NCI-H2196 (cell line): ENCODE data around the gene SYP.

Experiments used
- DNase-seq: peaks from one replicate; lab custom pipeline; 2025; ENCODE audit not compliant: unreplicated experiment; lab: John Stamatoyannopoulos, UW

SYP gene

DNA sequence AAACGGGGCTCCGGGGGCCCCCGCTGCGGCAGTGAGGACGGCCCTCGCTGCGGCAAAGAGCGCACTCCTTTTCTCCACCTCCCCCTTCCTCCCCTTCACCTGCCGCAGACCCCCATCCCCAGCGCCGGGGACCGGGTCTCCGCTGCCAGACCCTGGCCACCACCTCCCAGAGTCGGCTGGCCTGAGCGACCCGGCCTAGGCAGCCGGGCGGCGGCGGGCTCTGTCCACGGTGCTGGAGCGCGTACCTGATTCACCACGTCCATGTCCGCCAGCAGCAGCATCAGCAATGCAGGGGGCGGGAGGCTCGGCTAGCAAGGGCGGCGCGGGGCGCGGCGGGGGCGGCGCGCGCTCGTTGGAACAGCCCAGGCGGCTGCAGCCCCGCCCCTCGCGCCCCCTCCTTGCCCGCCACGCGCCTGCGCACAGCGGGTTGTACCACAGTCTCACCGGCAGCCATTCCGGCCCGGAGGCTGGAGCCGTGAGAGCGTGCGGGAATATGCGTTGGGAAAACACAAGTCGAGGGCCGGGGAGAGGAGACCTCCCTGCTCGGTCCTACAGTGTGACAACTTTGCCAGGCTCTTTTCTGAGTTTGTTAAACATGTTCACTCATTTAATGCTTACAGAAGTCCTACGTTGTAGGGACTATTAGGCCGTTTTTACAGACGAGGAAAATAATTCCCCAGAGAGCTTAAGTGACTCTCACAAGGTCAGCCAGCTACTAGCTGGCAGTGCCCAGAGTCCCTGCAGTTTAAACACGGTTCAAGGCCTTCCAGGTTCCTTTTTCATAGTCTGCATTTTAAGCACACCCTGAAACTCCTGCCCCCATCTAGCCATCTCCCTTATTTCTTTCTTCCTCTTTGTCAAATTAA, at the start of gene SYP:
Gene SYP (minus strand): TSS at position 288 of the 866 bp plus-strand sequence. CDS start 7 bp downstream, at position 281.
- DNase-seq = peak; percentile 73

DNA sequence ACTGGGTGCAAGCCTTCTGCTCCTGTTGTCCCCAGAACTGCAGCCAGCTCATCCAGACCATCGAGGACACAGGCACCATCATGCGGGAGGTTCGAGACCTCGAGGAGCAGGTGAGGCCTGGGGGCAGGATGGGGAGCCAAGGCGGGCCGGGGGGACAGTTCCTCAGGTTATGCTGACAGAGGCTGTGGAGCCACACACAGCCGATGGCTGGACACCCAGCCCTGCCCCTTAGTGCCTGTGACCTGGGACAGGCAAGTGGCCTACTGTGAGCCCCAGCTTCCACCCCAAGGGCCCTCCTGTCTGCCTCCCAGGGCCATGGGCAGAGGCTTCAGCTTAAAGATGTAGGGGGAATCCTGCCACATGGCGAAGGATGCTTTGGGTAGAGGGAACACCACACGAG, 49.6 kb upstream of the SYP start:
- DNase-seq = no peak

DNA sequence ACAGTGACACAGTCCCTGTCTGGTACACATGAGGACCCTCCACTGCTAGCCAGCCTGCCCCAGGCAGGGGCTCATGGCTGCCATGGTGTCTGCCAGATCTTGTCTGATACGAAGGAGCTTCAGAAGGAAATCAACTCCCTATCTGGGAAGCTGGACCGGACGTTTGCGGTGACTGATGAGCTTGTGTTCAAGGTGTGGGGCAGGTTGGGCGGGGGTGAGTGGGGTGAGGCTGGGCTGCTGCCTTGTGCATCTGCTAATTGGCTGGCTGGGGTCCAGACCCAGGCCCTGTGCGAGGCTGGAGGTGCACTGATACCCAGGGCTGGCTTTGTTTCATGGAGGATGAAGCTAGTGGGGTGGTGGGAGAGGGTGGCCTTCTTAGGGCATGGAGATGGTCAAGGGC, 49.1 kb upstream of the SYP start:
- DNase-seq = no peak

DNA sequence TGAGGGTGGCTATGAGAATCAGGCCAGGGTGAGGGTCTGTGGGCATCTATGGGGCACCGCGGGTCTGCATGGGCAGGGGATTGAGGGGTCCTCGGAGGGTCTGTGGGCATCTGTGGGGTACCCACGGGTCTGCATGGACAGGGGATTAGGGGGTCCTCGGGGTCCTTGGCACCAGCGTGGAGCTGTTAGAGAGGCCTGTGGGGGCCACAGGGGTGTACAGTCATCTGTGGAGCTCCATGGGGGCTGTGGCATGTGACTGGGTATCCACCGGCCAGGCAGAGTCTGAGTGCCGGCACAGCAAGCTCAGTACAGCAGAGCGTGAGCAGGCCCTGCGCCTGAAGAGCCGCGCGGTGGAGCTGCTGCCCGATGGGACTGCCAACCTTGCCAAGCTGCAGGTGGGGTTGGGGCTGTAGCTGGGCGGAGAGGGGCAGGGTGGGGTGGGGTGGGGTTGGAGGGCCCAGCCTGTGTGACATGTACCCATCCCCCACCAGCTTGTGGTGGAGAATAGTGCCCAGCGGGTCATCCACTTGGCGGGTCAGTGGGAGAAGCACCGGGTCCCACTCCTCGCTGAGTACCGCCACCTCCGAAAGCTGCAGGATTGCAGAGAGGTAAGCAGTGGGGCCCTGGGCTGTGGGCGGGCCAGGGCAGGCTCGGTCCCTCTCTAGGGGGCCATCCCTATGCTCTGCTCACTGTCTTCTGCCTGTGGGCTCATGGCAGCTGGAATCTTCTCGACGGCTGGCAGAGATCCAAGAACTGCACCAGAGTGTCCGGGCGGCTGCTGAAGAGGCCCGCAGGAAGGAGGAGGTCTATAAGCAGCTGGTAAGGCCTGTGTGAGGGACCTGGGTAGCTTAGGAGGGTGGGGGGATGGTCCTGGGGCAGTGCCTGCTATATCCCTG, 48.2 kb upstream of the SYP start:
- DNase-seq = no peak

DNA sequence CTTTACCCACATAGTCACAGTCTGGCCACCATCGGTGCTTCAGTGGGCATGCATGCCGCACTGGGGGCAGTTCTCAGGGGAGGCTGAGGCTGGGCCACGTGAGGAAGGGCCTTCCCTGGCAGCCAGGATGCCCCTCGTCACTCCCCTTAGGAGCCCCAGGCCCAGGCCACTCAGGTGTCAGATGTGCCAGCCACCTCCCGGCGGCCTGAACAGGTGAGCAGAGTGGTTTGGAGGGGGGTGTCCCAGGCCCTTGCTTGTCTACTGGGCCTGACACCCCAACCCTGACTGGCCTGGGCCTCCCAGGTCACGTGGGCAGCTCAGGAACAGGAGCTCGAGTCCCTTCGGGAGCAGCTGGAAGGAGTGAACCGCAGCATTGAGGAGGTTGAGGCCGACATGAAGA, 47.4 kb upstream of the SYP start:
- DNase-seq = no peak

DNA sequence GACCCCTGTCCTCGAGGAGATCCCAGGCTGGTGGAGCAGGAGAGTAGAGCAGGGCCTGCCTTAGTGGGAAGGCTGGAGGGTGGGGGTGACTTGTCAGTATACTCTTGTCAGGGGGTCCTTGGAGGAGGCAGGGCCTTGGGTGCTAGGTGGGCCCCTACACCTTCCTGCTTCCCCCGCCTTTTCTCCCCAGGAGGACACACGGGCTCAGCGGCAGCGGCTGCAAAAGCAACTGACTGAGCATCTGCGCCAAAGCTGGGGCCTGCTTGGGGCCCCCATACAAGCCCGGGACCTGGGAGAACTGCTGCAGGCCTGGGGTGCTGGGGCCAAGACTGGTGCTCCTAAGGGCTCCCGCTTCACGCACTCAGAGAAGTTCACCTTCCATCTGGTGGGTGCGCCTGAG, 46.5 kb upstream of the SYP start:
- DNase-seq = no peak

DNA sequence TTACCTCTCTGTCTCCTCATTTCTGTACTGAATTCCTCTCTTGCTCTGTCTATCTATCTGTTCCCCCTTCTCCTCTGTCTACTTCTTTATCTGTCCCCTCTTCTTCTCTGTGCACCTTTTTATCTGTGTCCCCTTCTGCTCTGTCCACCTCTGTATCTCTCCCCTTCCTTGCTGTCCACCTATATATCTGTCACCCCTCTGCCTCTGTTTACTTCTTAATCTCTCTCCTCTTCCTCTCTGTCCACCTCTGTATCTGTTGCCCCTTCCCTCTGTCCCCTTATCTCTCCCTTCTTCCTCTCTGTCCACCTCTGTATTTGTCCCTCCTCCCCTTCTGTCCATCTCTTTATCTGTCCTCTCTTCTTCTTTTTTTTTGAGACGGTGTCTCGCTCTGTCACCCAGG, 44.2 kb upstream of the SYP start:
- DNase-seq = no peak

DNA sequence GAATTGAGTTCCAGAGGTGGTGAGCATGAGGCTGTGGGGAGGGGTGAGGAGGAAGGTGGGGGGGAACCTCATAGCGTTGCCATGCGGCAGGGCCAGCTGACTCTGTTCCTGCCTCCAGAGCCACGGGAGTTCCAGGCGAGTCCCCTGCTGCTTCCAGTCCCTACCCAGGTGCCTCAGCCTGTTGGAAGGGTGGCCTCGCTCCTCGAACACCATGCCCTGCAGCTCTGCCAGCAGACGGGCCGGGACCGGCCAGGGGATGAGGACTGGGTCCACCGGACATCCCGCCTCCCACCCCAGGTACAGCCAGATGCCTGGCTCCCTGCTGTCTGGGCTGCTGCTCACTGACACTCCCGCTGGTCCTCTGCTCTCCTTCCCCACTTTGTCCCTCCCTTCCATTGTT, 43.2 kb upstream of the SYP start:
- DNase-seq = no peak

DNA sequence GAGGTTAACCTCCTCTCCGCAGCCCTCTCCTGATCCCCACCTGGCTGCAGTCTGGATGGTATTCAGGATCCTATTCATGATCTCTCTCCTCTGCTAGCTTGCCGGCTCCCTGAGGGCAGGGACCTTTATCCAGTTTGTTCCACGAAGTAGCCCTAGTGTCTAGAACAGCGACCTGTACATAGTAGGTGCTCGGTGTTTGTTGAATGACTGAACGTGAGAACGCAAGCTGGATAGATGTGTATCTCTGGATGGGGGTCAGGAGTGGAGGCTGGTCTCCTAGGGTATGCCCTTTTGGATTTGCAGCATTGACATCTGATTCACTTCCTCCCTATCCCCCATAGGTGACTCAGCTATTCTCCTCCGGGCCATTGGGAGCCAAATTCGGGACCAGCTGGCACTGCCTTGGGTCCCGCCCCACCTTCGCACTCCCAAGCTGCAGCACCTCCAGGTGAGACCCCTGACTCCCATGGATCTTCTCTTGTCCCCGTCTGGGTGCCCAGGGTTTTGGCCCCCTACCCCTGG, 42.6 kb upstream of the SYP start:
- no peak for DNase-seq

DNA sequence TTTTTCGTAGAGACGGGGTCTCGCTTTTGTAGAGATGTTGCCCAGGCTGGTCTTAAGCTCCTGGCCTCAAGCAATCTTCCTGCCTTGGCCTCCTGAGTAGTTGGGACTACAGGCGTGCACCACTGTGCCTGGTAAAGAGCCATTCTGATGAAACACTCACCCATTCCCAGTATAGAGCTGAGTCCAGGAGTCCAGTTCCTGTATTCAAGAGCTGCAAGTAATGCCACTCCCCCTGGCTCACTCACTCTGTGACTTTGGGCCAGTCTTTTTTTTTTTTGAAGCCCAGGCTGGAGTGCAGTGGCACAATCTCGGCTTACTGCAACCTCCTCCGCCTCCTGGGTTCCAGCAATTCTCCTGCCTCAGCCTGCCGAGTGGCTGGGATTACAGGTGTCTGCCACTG, 38.7 kb upstream of the SYP start:
- no peak for DNase-seq

DNA sequence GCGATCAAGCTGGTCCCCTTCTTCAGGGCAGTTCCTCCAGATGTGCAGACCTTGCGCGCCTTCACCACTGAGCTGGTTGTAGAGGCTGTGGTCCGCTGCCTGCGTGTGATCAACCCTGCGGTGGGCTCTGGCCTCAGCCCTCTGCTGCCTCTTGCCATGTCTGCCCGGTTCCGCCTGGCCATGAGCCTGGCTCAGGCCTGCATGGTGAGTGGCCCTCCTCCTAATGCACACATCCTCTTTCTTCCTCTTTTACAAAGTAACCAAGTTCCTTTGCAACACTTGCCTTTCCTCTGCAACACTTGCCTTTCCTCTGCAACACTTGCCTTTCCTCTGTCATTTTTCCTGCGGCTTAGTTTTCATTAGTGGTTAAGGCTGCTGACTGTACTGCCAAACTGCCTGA, 37.1 kb upstream of the SYP start:
- DNase-seq = no peak

DNA sequence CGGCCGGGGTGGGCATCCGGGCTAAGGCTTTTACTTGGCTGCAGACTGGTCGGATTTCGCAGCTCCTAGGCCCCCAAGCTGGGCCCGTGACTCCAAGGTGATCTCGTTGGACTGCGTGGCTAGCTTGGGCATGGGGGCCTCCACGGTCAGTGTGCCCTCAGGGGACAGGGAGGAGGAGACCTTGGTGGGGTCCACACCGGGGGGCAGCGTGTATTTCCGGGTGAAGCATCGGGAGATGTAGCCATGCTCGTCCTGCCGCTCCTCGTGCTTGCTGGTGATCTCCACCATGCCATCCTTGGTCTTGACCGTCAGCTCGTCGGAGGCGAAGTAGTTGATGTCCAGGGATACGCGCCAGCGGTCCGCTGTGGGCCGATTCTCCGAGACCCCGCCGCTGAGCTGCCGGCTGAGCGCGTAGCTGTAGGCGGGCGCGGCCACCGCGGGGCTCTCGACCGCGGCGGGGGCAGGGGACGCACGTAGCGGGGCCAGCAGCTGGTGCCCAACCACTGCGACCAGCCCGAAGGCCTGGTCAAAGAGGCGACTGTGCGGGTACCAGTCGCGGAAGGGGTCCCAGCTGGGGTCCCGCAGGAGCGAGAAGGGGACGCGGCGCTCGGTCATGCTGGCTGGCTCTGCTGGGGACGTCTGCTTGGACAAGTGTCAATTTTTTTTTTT, 34.0 kb upstream of the SYP start:
- no peak for DNase-seq

DNA sequence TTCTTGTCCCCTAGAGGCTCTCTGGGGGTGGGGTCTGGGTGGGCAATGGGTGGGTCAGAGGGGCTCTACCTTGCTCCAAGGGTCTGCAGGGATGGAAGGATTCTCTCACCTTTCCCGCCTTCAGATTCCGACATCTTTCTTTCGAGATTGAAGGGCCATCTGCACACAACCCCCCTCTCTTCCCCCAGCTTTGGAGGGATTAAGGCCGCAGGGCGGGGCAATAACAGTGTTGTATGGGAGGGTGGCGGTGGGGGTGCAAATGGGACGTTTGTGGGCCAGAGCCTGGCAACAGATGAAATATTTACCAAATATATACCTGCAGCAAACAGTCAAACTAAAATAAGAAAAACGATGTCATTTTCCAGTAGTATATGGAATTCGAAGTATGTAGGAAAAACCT, 33.2 kb upstream of the SYP start, which contains the start of gene CACNA1F:
Gene CACNA1F (minus strand): TSS at position 165 of the 400 bp plus-strand sequence. CDS start 31 bp downstream, at position 134.
- DNase-seq = no peak

DNA sequence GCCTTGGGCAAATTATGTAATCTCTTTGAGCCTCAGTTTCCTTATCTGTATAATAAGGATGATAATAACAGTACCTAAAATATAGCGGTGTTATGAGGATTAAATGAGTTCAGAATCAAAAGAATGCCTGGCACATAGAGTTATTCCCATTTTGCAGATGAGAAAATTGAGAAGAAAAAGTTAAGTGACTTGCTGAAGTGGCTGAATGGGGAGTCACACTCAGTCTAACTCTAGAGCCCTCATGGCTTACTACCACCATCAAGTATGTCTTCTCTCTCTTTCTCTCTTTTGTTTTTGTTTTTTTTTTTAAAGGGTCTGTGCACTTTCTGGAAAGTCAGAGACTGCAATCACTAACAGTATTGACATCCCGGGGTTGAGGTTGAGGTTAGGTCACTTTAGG, 32.5 kb upstream of the SYP start:
- no peak for DNase-seq

DNA sequence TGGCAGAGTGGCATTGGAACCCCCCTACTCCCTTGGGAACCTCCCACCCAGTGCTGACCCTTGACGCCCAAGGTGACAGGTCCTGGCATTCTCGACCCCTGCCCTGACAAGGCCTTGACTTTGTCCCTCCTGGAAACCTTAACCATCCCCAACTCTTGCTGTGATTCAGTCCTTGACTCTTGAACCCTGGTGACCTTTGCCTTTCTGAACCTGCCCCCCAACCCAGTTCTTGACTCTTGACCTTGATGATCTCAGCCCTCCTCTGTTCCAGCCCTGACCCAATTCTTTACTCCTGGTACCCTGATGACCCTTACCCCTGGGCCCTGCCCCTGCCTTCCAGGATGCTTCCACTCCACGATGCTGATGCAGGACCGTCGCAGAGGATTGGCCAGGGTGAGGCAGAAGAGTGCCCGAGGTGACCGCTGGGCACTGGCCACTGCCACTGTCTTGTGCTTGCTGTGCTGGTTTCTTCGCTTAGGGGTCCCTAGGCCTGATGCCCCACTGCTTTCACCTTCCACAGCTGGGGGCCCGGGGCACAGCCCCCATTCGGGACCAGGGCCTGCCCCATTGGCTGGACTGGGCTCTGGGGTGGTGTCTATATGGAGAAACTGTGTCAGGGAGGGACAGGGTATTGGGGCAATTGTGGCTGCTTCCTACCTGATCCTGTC, 31.5 kb upstream of the SYP start:
- DNase-seq = no peak

DNA sequence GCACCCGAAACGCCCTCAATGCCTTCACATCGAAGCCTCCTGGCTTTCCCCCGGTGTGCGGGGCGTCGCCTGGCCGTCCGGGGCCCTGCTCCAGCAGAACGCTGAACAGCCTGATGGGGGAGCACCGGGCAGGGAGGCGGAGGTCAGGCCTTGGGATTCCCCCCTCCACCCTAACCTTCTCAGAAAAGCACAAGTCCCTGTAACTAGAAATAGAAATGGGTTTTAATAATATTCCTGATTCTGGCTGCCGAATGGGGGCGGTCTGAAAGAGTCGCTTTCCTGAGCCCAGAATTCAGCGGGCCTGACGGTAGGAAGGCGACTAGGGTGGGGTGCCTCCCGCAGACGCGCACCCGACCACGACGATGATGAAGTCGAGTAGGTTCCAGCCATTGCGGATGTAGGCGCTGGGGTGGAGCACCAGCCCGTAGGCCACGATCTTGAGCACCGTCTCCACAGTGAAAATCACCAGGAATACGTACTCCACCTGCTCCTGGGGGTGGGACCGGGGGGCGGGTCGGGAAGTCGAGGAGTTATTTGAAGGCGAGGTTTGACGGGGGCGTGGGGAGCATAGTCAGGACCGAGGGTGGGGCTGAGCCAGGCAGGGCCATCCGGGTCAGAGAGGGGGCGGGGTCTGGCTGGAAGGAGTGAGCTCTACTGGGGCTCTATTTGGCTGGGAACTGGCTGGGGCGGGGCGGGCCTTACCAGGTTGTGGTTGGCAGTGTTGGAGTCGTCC, 30.7 kb upstream of the SYP start:
- peak; percentile 63 for DNase-seq

DNA sequence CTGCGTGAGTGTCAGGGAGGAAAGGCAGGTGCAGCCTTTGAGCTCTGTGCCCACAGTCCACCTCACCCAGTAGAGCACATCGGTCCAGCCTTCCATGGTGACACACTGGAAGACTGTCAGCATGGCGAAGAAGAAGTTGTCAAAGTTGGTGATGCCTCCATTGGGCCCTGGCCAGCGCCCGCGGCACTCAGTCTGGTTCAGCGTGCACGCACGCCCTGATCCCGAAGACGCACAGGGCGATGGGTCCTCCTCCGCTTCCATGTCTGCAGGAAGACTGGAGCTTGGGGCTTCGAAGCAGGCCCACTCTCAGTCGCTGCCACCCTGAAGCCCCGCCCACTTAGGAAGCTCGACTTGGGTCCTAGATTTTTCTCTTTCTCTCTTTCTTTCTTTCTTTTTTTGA, 28.2 kb upstream of the SYP start:
- DNase-seq = no peak

DNA sequence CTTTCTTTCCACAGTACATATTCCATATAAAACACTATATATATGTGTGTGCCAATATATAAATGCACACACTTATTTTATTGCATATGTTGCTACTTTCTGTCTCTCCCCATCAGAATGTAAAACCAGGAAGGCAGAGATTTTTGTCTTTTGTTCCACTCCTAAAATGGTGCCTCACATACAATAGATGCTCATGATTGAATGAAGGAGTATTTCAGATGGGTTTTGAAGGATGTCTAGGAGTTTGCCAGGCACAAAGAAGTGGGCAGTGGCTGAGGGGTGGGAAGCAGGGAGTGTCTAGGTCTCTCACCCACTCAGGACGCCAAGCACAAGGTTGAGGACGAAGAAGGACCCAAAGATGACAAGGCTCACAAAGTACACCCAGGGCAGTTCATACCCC, 27.7 kb upstream of the SYP start:
- no peak for DNase-seq

DNA sequence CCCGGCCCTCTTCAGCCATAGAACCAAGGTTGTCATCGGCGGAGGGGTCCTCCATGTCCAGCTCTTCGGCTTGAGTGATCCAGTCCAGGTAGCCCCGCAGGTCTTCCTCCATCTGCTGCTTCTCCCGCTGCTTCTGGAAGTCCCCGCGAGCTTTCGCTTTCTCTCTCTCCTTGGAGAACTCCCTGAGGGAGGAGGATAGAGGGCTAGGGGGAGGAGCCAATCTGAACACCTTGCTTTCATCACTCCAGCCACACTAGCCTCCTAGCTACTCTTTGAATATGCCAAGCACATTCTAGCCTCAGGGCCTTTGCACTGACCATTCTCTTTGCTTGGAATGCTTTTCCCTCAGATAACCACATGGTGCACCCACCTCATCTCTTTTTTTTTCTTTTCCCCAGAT, 27.0 kb upstream of the SYP start:
- DNase-seq = no peak

DNA sequence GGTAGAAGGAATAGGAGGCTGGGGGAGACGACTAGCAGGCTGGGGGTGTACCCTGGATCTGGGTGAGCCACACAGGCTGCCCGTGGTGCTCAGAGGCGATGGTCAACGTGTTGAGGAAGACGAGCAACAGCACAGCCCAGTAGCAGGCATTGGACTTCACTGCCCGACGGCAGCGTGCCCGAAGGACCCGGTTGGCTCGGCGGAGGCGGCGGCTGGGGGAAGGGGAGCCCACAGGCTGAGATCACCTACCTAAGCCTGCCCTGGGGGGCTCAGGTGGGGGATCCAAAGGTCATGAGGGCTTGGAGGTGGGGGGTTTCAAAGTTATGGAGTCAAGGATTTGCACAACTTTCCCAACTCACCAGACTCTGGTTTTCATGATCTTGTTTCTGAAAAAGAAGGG, 25.9 kb upstream of the SYP start:
- no peak for DNase-seq
